HG03565 (cell line): Measurements from ENCODE around the gene CLASP1.
"Not testable (repeated sequence)": the region's sequence is repeated elsewhere in the genome, so short reads cannot be mapped to it uniquely, and the experiment has no call there.

Source experiments
- ATAC-seq: cut with Tn5 transposase; IDR thresholded peaks from one replicate; pipeline ENCODE4 v1.9.1; 2021; ENCODE audit warnings: mild to moderate bottlenecking, moderate library complexity; ENCODE audit not compliant: unreplicated experiment

The CLASP1 gene

GRCh38 chr2:121478996-121479745 is 170.1 kb downstream of the CLASP1 start:
- no peak for ATAC-seq

GRCh38 chr2:121478358-121478995 is 170.8 kb downstream of the CLASP1 start:
- not testable (repeated sequence) for ATAC-seq

- ATAC-seq: no peak
Measured at GRCh38 chr2:121476684-121477083, 172.6 kb downstream of the CLASP1 start.

GRCh38 chr2:121475811-121476571 is 173.3 kb downstream of the CLASP1 start:
- ATAC-seq: no peak

- no peak for ATAC-seq
Measured at GRCh38 chr2:121473512-121473911, 175.8 kb downstream of the CLASP1 start.

GRCh38 chr2:121472470-121472993 is 176.7 kb downstream of the CLASP1 start:
- ATAC-seq: no peak

- ATAC-seq: no peak
Measured at GRCh38 chr2:121471532-121472469, 177.5 kb downstream of the CLASP1 start.

- no peak for ATAC-seq
Measured at GRCh38 chr2:121470917-121471316, 178.3 kb downstream of the CLASP1 start.

- ATAC-seq: no peak
Measured at GRCh38 chr2:121469356-121469755, 179.9 kb downstream of the CLASP1 start.

- no peak for ATAC-seq
Measured at GRCh38 chr2:121468936-121469335, 180.3 kb downstream of the CLASP1 start.

- no peak for ATAC-seq
Measured at GRCh38 chr2:121459291-121459690, 190.0 kb downstream of the CLASP1 start.

GRCh38 chr2:121456325-121456724 is 192.9 kb downstream of the CLASP1 start:
- ATAC-seq: no peak

- ATAC-seq: no peak
Measured at GRCh38 chr2:121455446-121455845, 193.8 kb downstream of the CLASP1 start.

GRCh38 chr2:121454549-121455090 is 194.6 kb downstream of the CLASP1 start:
- no peak for ATAC-seq

- ATAC-seq: no peak
Measured at GRCh38 chr2:121451398-121451797, 197.9 kb downstream of the CLASP1 start.

- ATAC-seq: no peak
Measured at GRCh38 chr2:121450301-121450700, 199.0 kb downstream of the CLASP1 start.

- ATAC-seq: no peak
Measured at GRCh38 chr2:121446647-121447241, 202.5 kb downstream of the CLASP1 start.

GRCh38 chr2:121442889-121443288 is 206.4 kb downstream of the CLASP1 start:
- ATAC-seq: no peak

GRCh38 chr2:121438290-121438689 is 211.0 kb downstream of the CLASP1 start:
- not testable (repeated sequence) for ATAC-seq

- ATAC-seq: no peak
Measured at GRCh38 chr2:121436918-121437317, 212.3 kb downstream of the CLASP1 start.
